GOT3 (cell line): ENCODE results near the gene PIK3R5.

Experiments used
- DNase-seq: peaks from one replicate; lab custom pipeline; 2025; ENCODE audit warnings: mixed read lengths; lab: John Stamatoyannopoulos, UW

The PIK3R5 gene

GRCh38 chr17:8829036-8829941 lies 136.2 kb downstream of the PIK3R5 start:
- no peak for DNase-seq
